WERI-Rb-1 (cell line): ENCODE results near the gene KITLG.

Source experiments
- DNase-seq: peaks from one replicate; pipeline ENCODE4 v3.0.0-alpha.2; 2020
- H3K27ac ChIP-seq: fragments of 250-450 bp; sonication (Bioruptor Pico); 2 replicates; pipeline ENCODE4 v1.5.1; 2020; ENCODE audit warnings: mild to moderate bottlenecking, moderate library complexity
- H3K27me3 ChIP-seq: fragments of 250-450 bp; sonication (Bioruptor Pico); 2 replicates; pipeline ENCODE4 v1.5.1; 2021; ENCODE audit warnings: mild to moderate bottlenecking, low read depth, moderate library complexity; ENCODE audit not compliant: insufficient read depth, severe bottlenecking
- H3K36me3 ChIP-seq: fragments of 250-450 bp; sonication (Bioruptor Pico); 2 replicates; pipeline ENCODE4 v1.5.1; 2020; ENCODE audit warnings: mild to moderate bottlenecking, moderate library complexity
- H3K4me3 ChIP-seq: 2 replicates; pipeline ENCODE4 v1.5.1; 2011; ENCODE audit warnings: low read depth, mild to moderate bottlenecking, control low read depth, low read length
- H3K9me3 ChIP-seq: fragments of 250-450 bp; sonication (Bioruptor Pico); 2 replicates; pipeline ENCODE4 v1.5.1; 2021; ENCODE audit warnings: mild to moderate bottlenecking, moderate library complexity; ENCODE audit not compliant: severe bottlenecking
- TF ChIP-seq, protein P1 (sequence below): IDR thresholded peaks from 2 replicates; pipeline ENCODE4 v1.5.1; 2011; ENCODE audit warnings: low read depth, mild to moderate bottlenecking, control low read depth, inconsistent platforms, low read length

KITLG gene

DNA sequence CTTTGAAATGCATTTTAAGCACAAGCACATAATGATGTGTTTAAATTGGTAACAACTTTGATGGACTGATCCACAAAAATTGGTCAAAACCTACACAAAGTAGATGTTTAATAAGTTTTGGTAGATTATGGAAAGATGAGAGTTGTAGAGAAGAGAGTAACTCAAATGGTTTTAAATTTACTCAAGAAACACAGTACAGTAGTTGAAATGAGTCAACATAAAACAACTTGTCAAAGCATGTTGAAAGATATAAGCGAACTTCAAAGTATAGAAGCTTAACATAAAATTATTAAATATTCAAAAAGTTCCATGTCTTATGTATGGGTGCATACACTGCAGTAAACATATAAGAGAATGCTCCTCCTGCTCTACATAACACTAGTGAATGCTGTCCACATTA lies 49.4 kb downstream of the KITLG start:
- Histone ChIP-seq H3K27me3 (peaks cover 12% of the 10 kb centered on the region), H3K27ac (no peak overlapping the region), H3K4me3 (no peak overlapping the region), H3K36me3 (no peaks in the 10 kb centered on the region), H3K9me3 (no peaks in the 10 kb centered on the region)
- no peak for DNase-seq
- TF ChIP-seq, protein P1, sequence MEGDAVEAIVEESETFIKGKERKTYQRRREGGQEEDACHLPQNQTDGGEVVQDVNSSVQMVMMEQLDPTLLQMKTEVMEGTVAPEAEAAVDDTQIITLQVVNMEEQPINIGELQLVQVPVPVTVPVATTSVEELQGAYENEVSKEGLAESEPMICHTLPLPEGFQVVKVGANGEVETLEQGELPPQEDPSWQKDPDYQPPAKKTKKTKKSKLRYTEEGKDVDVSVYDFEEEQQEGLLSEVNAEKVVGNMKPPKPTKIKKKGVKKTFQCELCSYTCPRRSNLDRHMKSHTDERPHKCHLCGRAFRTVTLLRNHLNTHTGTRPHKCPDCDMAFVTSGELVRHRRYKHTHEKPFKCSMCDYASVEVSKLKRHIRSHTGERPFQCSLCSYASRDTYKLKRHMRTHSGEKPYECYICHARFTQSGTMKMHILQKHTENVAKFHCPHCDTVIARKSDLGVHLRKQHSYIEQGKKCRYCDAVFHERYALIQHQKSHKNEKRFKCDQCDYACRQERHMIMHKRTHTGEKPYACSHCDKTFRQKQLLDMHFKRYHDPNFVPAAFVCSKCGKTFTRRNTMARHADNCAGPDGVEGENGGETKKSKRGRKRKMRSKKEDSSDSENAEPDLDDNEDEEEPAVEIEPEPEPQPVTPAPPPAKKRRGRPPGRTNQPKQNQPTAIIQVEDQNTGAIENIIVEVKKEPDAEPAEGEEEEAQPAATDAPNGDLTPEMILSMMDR = no peak

DNA sequence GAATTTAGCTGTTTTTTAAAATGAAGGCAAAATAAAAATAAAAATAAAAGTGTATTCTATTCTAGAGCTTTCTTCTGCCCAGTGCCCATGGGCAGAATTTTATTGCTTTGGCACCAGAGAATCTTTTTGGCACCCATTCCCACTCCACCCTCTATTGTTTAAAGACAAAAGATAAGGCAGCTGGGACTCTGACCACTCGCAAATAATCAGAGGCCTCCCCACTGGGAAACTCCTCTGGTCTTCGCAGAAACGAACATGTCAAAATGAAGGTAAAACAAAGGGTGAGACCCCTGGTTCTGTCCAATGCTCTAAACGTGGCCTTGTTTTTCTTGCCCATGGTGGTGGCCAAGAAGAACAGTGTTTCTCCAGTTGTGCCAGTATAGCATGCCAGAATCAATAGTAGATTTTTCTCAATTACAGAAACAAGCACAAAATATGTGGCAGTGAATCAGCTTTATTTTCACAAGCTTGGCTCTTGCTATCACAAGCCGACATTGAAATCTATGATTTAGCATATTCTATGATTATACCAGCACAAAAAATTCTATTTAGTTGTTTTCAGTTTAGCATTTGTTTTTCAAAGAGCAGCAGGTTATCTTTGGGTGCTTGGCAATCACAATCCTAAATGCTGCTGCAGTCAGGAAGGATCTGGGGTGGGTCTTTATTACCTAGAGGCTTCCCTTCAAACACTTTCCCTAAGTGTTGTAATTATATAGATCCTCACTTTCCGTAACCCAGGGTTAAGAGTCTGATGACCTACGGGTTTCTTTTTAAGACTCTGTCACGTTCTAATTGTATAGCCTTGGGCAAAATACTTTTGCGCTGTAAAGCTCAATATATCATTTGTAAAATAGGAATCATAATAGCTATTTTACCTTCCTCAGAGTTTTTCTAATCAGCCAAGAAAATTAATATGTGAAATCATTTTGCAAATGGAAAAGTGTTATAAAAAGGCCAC lies 50.5 kb downstream of the KITLG start:
- H3K27ac ChIP-seq = no peak overlapping the region
- peaks cover 14% of the 10 kb centered on the region for H3K27me3 ChIP-seq
- DNase-seq = no peak
- H3K4me3 ChIP-seq = no peak overlapping the region
- H3K36me3 ChIP-seq = no peaks in the 10 kb centered on the region
- no peaks in the 10 kb centered on the region for H3K9me3 ChIP-seq
- TF ChIP-seq, protein P1 = no peak

GRCh38 chr12:88522961-88523360 lies 57.3 kb downstream of the KITLG start:
- Histone ChIP-seq H3K27me3 (peaks cover 12% of the 10 kb centered on the region), H3K9me3 (no peaks in the 10 kb centered on the region), H3K36me3 (no peaks in the 10 kb centered on the region), H3K4me3 (no peak overlapping the region), H3K27ac (no peak overlapping the region)
- TF ChIP-seq, protein P1 = no peak
- no peak for DNase-seq

- H3K36me3 ChIP-seq = no peaks in the 10 kb centered on the region
- DNase-seq = no peak
- TF ChIP-seq, protein P1 = no peak
- H3K27me3 ChIP-seq = no peaks in the 10 kb centered on the region
- no peak overlapping the region for H3K27ac ChIP-seq
- H3K4me3 ChIP-seq = no peak overlapping the region
- no peaks in the 10 kb centered on the region for H3K9me3 ChIP-seq
Observed at GRCh38 chr12:88520436-88520820, 59.8 kb downstream of the KITLG start.

DNA sequence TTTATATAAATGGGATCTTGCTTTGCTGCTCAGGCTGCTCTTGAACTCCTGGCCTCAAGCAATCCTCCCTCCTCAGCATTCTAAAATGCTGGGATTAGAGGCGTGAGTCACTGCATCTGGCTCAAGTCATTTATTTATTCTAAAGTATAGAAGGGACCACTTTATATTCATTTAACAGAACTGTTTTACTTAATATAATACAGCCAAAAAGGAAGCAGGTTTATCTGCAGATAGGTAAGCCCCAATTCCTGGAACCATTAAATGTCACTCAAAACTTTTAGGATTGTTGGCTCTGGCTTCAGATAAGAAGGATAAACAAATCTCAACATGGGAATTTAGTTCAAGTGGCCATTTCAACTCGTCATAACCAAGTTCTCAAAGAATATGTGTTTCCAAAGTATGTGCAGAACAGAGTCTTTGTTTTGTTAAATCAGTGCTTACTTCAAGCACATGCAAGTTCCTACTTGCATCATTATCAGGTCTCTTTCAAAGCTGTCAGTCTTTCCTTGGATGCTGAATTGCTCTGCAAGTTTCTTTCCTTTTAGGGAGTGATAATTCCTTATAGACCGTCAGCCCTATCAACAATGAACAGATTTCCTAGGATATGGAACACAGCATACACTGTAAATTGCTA lies 60.4 kb downstream of the KITLG start:
- H3K4me3 ChIP-seq = no peak overlapping the region
- DNase-seq = no peak
- TF ChIP-seq, protein P1 = no peak
- no peak overlapping the region for H3K27ac ChIP-seq
- H3K27me3 ChIP-seq = no peaks in the 10 kb centered on the region
- no peaks in the 10 kb centered on the region for H3K36me3 ChIP-seq
- H3K9me3 ChIP-seq = no peaks in the 10 kb centered on the region
